Stimulated activated CD4-positive, alpha-beta T cell treated with anti-CD3 and anti-CD28 coated beads, Interleukin-4, amount 100 ng/mL, for 48 hours (primary cell): ENCODE measurements around the gene WDR70.
"Not testable (repeated sequence)": the region's sequence is repeated elsewhere in the genome, so short reads cannot be mapped to it uniquely, and the experiment has no call there.

ENCODE experiments used
- DNase-seq, 2 donors: peaks; one replicate each; pipeline ENCODE4 v3.0.0-alpha.2; 2020; ENCODE audit warnings: low read depth in 2 of 2

WDR70 gene

GRCh38 chr5:37379100-37379628, at the start of gene WDR70:
TSS of gene WDR70 (plus strand) at chr5:37379318. CDS start at chr5:37379368, 50 bp downstream.
- DNase-seq = peak; percentile 65 to 71

- DNase-seq = not testable (repeated sequence)
These were observed 44.4 kb upstream of the WDR70 start for GRCh38 chr5:37334754-37335153.

- DNase-seq = not testable (repeated sequence)
These were observed 36.4 kb upstream of the WDR70 start for GRCh38 chr5:37342741-37343140.

GRCh38 chr5:37355161-37355560, 24.0 kb upstream of the WDR70 start:
- DNase-seq = no peak

- no peak for DNase-seq
These were observed 8.6 kb upstream of the WDR70 start for GRCh38 chr5:37370550-37370863.

- DNase-seq = peak; percentile 80 to 87
These were observed 8.0 kb upstream of the WDR70 start, which contains the start of gene NUP155 for GRCh38 chr5:37370864-37371726. TSS of gene NUP155 (minus strand) at chr5:37371106. CDS start at chr5:37370977, 129 bp downstream.

- no peak for DNase-seq
These were observed 4.0 kb upstream of the WDR70 start for GRCh38 chr5:37375091-37375490.

GRCh38 chr5:37378066-37378465, 1.1 kb upstream of the WDR70 start:
- not testable (repeated sequence) for DNase-seq

- DNase-seq = no peak
These were observed 12.5 kb downstream of the WDR70 start for GRCh38 chr5:37391591-37391990.

- no peak for DNase-seq
These were observed 17.2 kb downstream of the WDR70 start for GRCh38 chr5:37396352-37396751.

GRCh38 chr5:37400501-37400900, 21.4 kb downstream of the WDR70 start:
- DNase-seq = no peak

- DNase-seq = no peak
These were observed 33.4 kb downstream of the WDR70 start for GRCh38 chr5:37412515-37412914.

GRCh38 chr5:37415456-37415855, 36.3 kb downstream of the WDR70 start:
- not testable (repeated sequence) for DNase-seq

- no peak for DNase-seq
These were observed 38.2 kb downstream of the WDR70 start for GRCh38 chr5:37417347-37417746.

- no peak for DNase-seq
These were observed 45.3 kb downstream of the WDR70 start for GRCh38 chr5:37424441-37424840.

GRCh38 chr5:37428044-37428443, 48.9 kb downstream of the WDR70 start:
- DNase-seq = no peak

GRCh38 chr5:37435261-37435660, 56.1 kb downstream of the WDR70 start:
- no peak for DNase-seq

GRCh38 chr5:37436146-37436934, 57.2 kb downstream of the WDR70 start:
- no peak for DNase-seq

GRCh38 chr5:37437711-37438110, 58.6 kb downstream of the WDR70 start:
- DNase-seq = no peak

- DNase-seq = not testable (repeated sequence)
These were observed 66.7 kb downstream of the WDR70 start for GRCh38 chr5:37445783-37446182.

- no peak for DNase-seq
These were observed 69.8 kb downstream of the WDR70 start for GRCh38 chr5:37448941-37449340.

- DNase-seq = not testable (repeated sequence)
These were observed 72.9 kb downstream of the WDR70 start for GRCh38 chr5:37451991-37452390.
